PC-9 (cell line): ENCODE results near the gene C21orf91. TPM values are rescaled to one million over a fixed set of nuclear protein-coding genes. Genes with fewer than 3 reads are reported as not detected.

Source experiments
- BruUV-seq: library from RNA; stranded (reverse); fragments of 400-500 nt; replicated peaks from 2 replicates; lab custom pipeline; 2021; lab: Mats Ljungman, UMichigan
- CTCF ChIA-PET: fragments of 300-600 bp; sonication (Branson Sonifier 250); formaldehyde crosslinking; loops from one replicate; lab custom pipeline; 2022; ENCODE audit warnings: antibody characterized with exemption; lab: Charles Lee
- POLR2A ChIA-PET: fragments of 300-600 bp; sonication (Branson Sonifier 250); formaldehyde crosslinking; loops from one replicate; lab custom pipeline; 2022; ENCODE audit warnings: antibody characterized with exemption; ENCODE audit not compliant: unreplicated experiment; lab: Charles Lee
- DNase-seq, 2 experiments: peaks; one replicate each; pipeline versions ENCODE4 v3.0.0 to v3.0.0-alpha.2; 2015 to 2022; ENCODE audit warnings: mixed read lengths in 1 of 2
- H2AFZ ChIP-seq: fragments of 200-600 bp; sonication (generic); 2 replicates; pipeline ENCODE4 v1.8.1; 2017; ENCODE audit warnings: antibody characterized with exemption
- H3F3A ChIP-seq: fragments of 200-600 bp; sonication (generic); 2 replicates; pipeline ENCODE4 v1.8.1; 2017; ENCODE audit warnings: antibody characterized with exemption, mild to moderate bottlenecking, low read depth; ENCODE audit not compliant: insufficient read depth
- H3K27ac ChIP-seq: fragments of 200-600 bp; sonication (generic); 2 replicates; pipeline ENCODE4 v1.6.1; 2016; ENCODE audit warnings: mixed run types
- H3K27me3 ChIP-seq: fragments of 200-600 bp; sonication (generic); 2 replicates; pipeline ENCODE4 v1.6.1; 2016; ENCODE audit warnings: low read depth, mixed run types; ENCODE audit not compliant: insufficient read depth
- H3K36me3 ChIP-seq: fragments of 200-600 bp; sonication (generic); 2 replicates; pipeline ENCODE4 v1.6.1; 2016; ENCODE audit warnings: low read depth, mixed run types
- H3K4me1 ChIP-seq: fragments of 200-600 bp; sonication (generic); replicated peaks from 2 replicates; pipeline ENCODE4 v1.6.1; 2016; ENCODE audit warnings: mixed run types; ENCODE audit not compliant: insufficient read depth
- H3K4me2 ChIP-seq: fragments of 200-600 bp; sonication (generic); 2 replicates; pipeline ENCODE4 v1.6.1; 2017; ENCODE audit warnings: mixed run types
- H3K4me3 ChIP-seq: fragments of 200-600 bp; sonication (generic); 2 replicates; pipeline ENCODE4 v1.6.1; 2016; ENCODE audit warnings: mixed run types
- H3K79me2 ChIP-seq: fragments of 200-600 bp; sonication (generic); 2 replicates; pipeline ENCODE4 v1.6.1; 2017; ENCODE audit warnings: low read depth, mixed run types
- H3K9me2 ChIP-seq: fragments of 200-600 bp; sonication (generic); 2 replicates; pipeline ENCODE4 v1.8.1; 2017; ENCODE audit warnings: mild to moderate bottlenecking; ENCODE audit not compliant: insufficient read depth
- H3K9me3 ChIP-seq: fragments of 200-600 bp; sonication (generic); 2 replicates; pipeline ENCODE4 v1.8.1; 2016; ENCODE audit warnings: low read depth; ENCODE audit not compliant: insufficient read depth
- H4K20me1 ChIP-seq: fragments of 200-600 bp; sonication (generic); 2 replicates; pipeline ENCODE4 v1.8.1; 2017; ENCODE audit not compliant: insufficient read depth
- EZH2 ChIP-seq: fragments of 200-600 bp; sonication (generic); IDR thresholded peaks from 2 replicates; pipeline ENCODE4 v1.8.0; 2017; ENCODE audit warnings: antibody characterized with exemption, low read depth
- intact Hi-C: fragments of 100-400 bp; cut with micrococcal nuclease; formaldehyde crosslinking; loops from one replicate; pipeline ENCODE4 v1.10.0; 2022; ENCODE audit not compliant: unreplicated experiment
- total RNA-seq: library from RNA; stranded (reverse); gene quantifications from 2 replicates; pipeline ENCODE4 v1.2.3, GENCODE V29; 2021
- TF ChIP-seq, protein P1 (sequence below): fragments of 200-600 bp; sonication (generic); conservative IDR thresholded peaks from 2 replicates; pipeline ENCODE4 v1.6.1; 2017; ENCODE audit warnings: mixed run types, antibody characterized with exemption, mild to moderate bottlenecking, moderate library complexity

Gene C21orf91
- total RNA-seq, 1 experiment from 2014 or later, result 15.5 TPM

DNA sequence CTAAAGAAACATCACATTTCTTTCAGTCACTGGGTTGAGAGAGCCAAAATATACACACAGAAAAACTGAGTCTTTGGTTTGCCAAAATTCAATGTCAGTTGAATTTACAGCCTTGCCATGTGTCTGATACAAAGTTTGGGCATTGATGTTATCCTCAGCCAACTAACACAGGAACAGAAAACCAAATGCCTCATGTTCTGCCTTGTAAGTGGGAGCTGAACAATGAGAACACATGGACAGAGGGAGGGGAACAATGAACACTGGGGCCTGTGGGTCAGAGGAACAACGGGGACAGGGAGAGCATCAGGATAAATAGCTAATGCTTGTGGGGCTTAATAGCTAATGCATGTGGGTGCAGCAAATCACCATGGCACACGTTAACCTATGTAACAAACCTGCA lies 39.6 kb upstream of the C21orf91 start:
- POLR2A ChIA-PET, result no interaction called here

DNA sequence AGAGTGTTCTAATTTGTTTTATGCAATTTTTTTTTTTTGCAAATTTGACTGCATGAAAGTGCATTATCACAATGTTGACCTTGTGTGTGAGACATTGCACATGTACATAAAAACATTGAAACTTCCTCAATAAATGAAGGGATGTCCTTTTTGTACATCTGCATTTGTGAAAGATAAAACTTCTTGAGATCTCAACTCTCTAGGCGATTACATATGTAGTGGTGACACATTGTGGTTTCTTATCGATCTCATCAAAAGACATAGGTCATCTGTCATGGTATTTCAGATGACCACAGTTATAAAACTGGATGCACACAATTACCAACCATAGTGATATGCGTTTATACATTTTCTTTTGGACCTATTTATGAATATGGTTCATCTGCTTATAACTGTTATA lies 35.6 kb upstream of the C21orf91 start:
- CTCF ChIA-PET, result no interaction called here
- H3K4me3 ChIP-seq, result no peak overlapping the region
- H3F3A ChIP-seq, result no peaks in the 10 kb centered on the region
- POLR2A ChIA-PET, result no interaction called here
- H3K4me1 ChIP-seq, result no peaks in the 10 kb centered on the region
- TF ChIP-seq, protein P1, sequence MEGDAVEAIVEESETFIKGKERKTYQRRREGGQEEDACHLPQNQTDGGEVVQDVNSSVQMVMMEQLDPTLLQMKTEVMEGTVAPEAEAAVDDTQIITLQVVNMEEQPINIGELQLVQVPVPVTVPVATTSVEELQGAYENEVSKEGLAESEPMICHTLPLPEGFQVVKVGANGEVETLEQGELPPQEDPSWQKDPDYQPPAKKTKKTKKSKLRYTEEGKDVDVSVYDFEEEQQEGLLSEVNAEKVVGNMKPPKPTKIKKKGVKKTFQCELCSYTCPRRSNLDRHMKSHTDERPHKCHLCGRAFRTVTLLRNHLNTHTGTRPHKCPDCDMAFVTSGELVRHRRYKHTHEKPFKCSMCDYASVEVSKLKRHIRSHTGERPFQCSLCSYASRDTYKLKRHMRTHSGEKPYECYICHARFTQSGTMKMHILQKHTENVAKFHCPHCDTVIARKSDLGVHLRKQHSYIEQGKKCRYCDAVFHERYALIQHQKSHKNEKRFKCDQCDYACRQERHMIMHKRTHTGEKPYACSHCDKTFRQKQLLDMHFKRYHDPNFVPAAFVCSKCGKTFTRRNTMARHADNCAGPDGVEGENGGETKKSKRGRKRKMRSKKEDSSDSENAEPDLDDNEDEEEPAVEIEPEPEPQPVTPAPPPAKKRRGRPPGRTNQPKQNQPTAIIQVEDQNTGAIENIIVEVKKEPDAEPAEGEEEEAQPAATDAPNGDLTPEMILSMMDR, result no peak
- no peaks in the 10 kb centered on the region for H3K27me3 ChIP-seq
- H4K20me1 ChIP-seq, result no peaks in the 10 kb centered on the region
- H3K36me3 ChIP-seq, result no peaks in the 10 kb centered on the region
- no peaks in the 10 kb centered on the region for H3K79me2 ChIP-seq
- BruUV-seq, result no TSS peak
- intact Hi-C loops, result no loop called here
- no peak overlapping the region for H3K27ac ChIP-seq
- no peaks in the 10 kb centered on the region; the same call in 1 of the 2 replicates for H3K9me2 ChIP-seq
- H3K4me2 ChIP-seq, result no peak overlapping the region
- peak in 1 of 2 experiments; percentile 35 for DNase-seq
- no peak overlapping the region for H2AFZ ChIP-seq
- no peaks in the 10 kb centered on the region for H3K9me3 ChIP-seq

More for the DNA sequence above, 39.6 kb upstream of the C21orf91 start:
- BruUV-seq, result no TSS peak
- Histone ChIP-seq H3K27ac (no peak overlapping the region), H3K4me3 (no peak overlapping the region), H3K4me1 (no peaks in the 10 kb centered on the region), H3K9me3 (no peaks in the 10 kb centered on the region), H3K4me2 (no peak overlapping the region), H3K36me3 (no peaks in the 10 kb centered on the region), H3K79me2 (no peaks in the 10 kb centered on the region), H4K20me1 (no peaks in the 10 kb centered on the region), H3K9me2 (no peaks in the 10 kb centered on the region), H3F3A (no peaks in the 10 kb centered on the region), H3K27me3 (no peaks in the 10 kb centered on the region), H2AFZ (no peak overlapping the region)
- CTCF ChIA-PET, result no interaction called here
- DNase-seq, result no peak
- intact Hi-C loops, result no loop called here
- TF ChIP-seq EZH2, result no peak
- TF ChIP-seq, protein P1, result no peak

DNA sequence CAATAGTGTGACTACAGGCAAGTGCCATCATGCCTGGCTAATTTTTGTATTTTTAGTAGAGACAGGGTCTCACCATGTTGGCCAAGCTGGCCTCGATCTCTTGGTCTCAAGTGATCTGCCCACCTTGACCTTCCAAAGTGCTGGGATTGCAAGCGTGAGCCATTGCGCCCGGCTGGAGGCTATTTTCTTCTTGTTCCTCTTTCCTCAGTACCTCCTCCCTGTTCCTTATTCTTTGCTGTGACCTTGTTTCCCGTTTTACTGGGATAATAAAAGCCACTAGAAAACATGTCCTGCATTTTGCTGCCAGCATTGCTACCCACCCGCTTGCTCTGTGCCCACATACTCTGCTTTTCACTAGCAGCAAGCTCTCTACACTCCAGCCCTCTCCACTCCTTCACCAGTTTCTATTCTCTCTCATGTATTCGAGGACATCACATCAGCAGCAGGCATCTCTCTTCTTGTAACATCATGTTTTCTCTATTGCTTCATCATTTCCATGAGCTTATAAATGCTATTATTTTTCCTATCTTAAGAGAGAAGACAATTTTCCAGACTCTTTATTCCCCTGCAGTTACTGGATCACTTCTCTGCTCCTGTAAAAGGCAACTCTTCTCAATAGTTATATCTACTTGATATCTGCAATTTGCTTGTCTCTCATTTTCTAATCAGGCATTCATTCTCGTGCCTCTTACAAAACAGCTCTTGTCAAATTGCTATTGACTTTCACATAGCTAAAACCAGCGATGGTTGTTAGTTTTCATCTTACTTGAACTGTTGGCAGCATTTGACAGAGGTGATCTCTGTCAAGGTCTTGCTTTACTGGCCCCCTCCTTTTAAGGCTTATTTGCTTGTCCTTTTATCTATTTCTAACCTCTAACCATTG lies 34.5 kb upstream of the C21orf91 start:
- no peaks in the 10 kb centered on the region; the same call in 1 of the 2 replicates for H3K9me2 ChIP-seq
- H2AFZ ChIP-seq, result no peak overlapping the region
- no TSS peak for BruUV-seq
- no peaks in the 10 kb centered on the region for H3F3A ChIP-seq
- H3K36me3 ChIP-seq, result no peaks in the 10 kb centered on the region
- no peaks in the 10 kb centered on the region for H3K79me2 ChIP-seq
- no peak overlapping the region for H3K27ac ChIP-seq
- no peak for TF ChIP-seq EZH2
- TF ChIP-seq, protein P1, result no peak
- intact Hi-C loops, result no loop called here
- no peaks in the 10 kb centered on the region for H4K20me1 ChIP-seq
- CTCF ChIA-PET, result no interaction called here
- no peaks in the 10 kb centered on the region for H3K27me3 ChIP-seq
- H3K4me1 ChIP-seq, result peaks cover 8% of the 10 kb centered on the region; the same call in 1 of the 2 replicates
- POLR2A ChIA-PET, result no interaction called here
- H3K4me2 ChIP-seq, result no peak overlapping the region
- DNase-seq, result no peak
- H3K9me3 ChIP-seq, result no peaks in the 10 kb centered on the region
- no peak overlapping the region for H3K4me3 ChIP-seq
